ENCODE measurements around the gene PTPRF. TPM values are rescaled to one million over a fixed set of nuclear protein-coding genes. Genes with fewer than 3 reads are reported as not detected.

The PTPRF gene
- total and polyA plus RNA-seq, 2 experiments from 2014 or later = 96.0 to 115 TPM

- H3K4me3 ChIP-seq = no peak overlapping the region
- no peaks in the 10 kb centered on the region for H3K9me2 ChIP-seq (replicated peaks; ENCODE audit: insufficient read depth)
- no peaks in the 10 kb centered on the region for H3K36me3 ChIP-seq (replicated peaks; ENCODE audit: insufficient read depth, low read depth)
- no peaks in the 10 kb centered on the region for H3K79me2 ChIP-seq
- WGBS (ENCODE audit: low lambda C conversion rate, missing lambda C conversion rate) = 94% methylated on average over 6 of the region's 6 CpGs
- H4K20me1 ChIP-seq (ENCODE audit: insufficient read depth, poor library complexity, severe bottlenecking) = no peaks in the 10 kb centered on the region
- H2AFZ ChIP-seq = no peak overlapping the region
- H3K9me3 ChIP-seq (ENCODE audit: low read depth) = no peaks in the 10 kb centered on the region
- no peak for TF ChIP-seq EZH2phosphoT487 (IDR thresholded peaks at IDR 0.05; ENCODE audit: low read depth, severe bottlenecking, unreplicated experiment)
- TF ChIP-seq EZH2 (IDR thresholded peaks at IDR 0.05; ENCODE audit: borderline replicate concordance) = no peak
- no peak for TF ChIP-seq CTCF (IDR thresholded peaks at IDR 0.05; ENCODE audit: poor library complexity)
- no peaks in the 10 kb centered on the region for H3K27me3 ChIP-seq
- no peak overlapping the region for H3K4me2 ChIP-seq
- no peak for DNase-seq (ENCODE audit: low spot score)
- peaks cover 4% of the 10 kb centered on the region for H3K4me1 ChIP-seq (ENCODE audit: insufficient read depth)
- H3K27ac ChIP-seq = no peak overlapping the region
These were observed 55.6 kb downstream of the PTPRF start for GRCh38 chr1:43586136-43586731.

- Histone ChIP-seq H3K4me1 (ENCODE audit: insufficient read depth) (peaks cover 4% of the 10 kb centered on the region), H3K27me3 (no peaks in the 10 kb centered on the region), H3K9me2 (replicated peaks; ENCODE audit: insufficient read depth) (no peaks in the 10 kb centered on the region), H4K20me1 (ENCODE audit: insufficient read depth, poor library complexity, severe bottlenecking) (no peaks in the 10 kb centered on the region), H3K36me3 (replicated peaks; ENCODE audit: insufficient read depth, low read depth) (no peaks in the 10 kb centered on the region), H3K9me3 (ENCODE audit: low read depth) (no peaks in the 10 kb centered on the region), H3K4me3 (no peak overlapping the region), H3K27ac (no peak overlapping the region), H3K4me2 (no peak overlapping the region), H3K79me2 (no peaks in the 10 kb centered on the region), H2AFZ (no peak overlapping the region)
- no peak for DNase-seq (ENCODE audit: low spot score)
- TF ChIP-seq CTCF (IDR thresholded peaks at IDR 0.05; ENCODE audit: poor library complexity) = no peak
- WGBS (ENCODE audit: low lambda C conversion rate, missing lambda C conversion rate) = 92% methylated on average over 2 of the region's 2 CpGs
These were observed 56.3 kb downstream of the PTPRF start for GRCh38 chr1:43587001-43587400.

GRCh38 chr1:43587594-43587993 is 56.9 kb downstream of the PTPRF start:
- H3K27me3 ChIP-seq = no peaks in the 10 kb centered on the region
- no peak overlapping the region for H3K4me2 ChIP-seq
- H3K27ac ChIP-seq = no peak overlapping the region
- no peaks in the 10 kb centered on the region for H3K9me2 ChIP-seq (replicated peaks; ENCODE audit: insufficient read depth)
- no peaks in the 10 kb centered on the region for H3K79me2 ChIP-seq
- no peak overlapping the region for H2AFZ ChIP-seq
- H3K9me3 ChIP-seq (ENCODE audit: low read depth) = no peaks in the 10 kb centered on the region
- DNase-seq (ENCODE audit: low spot score) = no peak
- WGBS (ENCODE audit: low lambda C conversion rate, missing lambda C conversion rate) = 85% methylated on average over 9 of the region's 9 CpGs
- TF ChIP-seq CTCF (IDR thresholded peaks at IDR 0.05; ENCODE audit: poor library complexity) = no peak
- TF ChIP-seq EZH2 (IDR thresholded peaks at IDR 0.05; ENCODE audit: borderline replicate concordance) = no peak
- no peak for TF ChIP-seq EZH2phosphoT487 (IDR thresholded peaks at IDR 0.05; ENCODE audit: low read depth, severe bottlenecking, unreplicated experiment)
- no peaks in the 10 kb centered on the region for H4K20me1 ChIP-seq (ENCODE audit: insufficient read depth, poor library complexity, severe bottlenecking)
- H3K36me3 ChIP-seq (replicated peaks; ENCODE audit: insufficient read depth, low read depth) = no peaks in the 10 kb centered on the region
- peaks cover 2% of the 10 kb centered on the region for H3K4me1 ChIP-seq (ENCODE audit: insufficient read depth)
- H3K4me3 ChIP-seq = no peak overlapping the region

GRCh38 chr1:43588592-43588991 is 57.9 kb downstream of the PTPRF start:
- no peak for DNase-seq (ENCODE audit: low spot score)
- Histone ChIP-seq H3K36me3 (replicated peaks; ENCODE audit: insufficient read depth, low read depth) (no peaks in the 10 kb centered on the region), H3K9me3 (ENCODE audit: low read depth) (no peaks in the 10 kb centered on the region), H3K27me3 (no peaks in the 10 kb centered on the region), H3K9me2 (replicated peaks; ENCODE audit: insufficient read depth) (no peaks in the 10 kb centered on the region), H2AFZ (no peak overlapping the region), H3K4me1 (ENCODE audit: insufficient read depth) (no peaks in the 10 kb centered on the region), H3K27ac (no peak overlapping the region), H3K79me2 (no peaks in the 10 kb centered on the region), H4K20me1 (ENCODE audit: insufficient read depth, poor library complexity, severe bottlenecking) (no peaks in the 10 kb centered on the region), H3K4me2 (no peak overlapping the region), H3K4me3 (no peak overlapping the region)
- TF ChIP-seq CTCF (IDR thresholded peaks at IDR 0.05; ENCODE audit: poor library complexity) (no peak), EZH2phosphoT487 (IDR thresholded peaks at IDR 0.05; ENCODE audit: low read depth, severe bottlenecking, unreplicated experiment) (no peak), EZH2 (IDR thresholded peaks at IDR 0.05; ENCODE audit: borderline replicate concordance) (no peak)
- WGBS (ENCODE audit: low lambda C conversion rate, missing lambda C conversion rate) = 98% methylated on average over 17 of the region's 18 CpGs

Data from hepatocyte (in vitro differentiated cells).